B cell (primary cell): Measurements from ENCODE around the gene TECTA. TPM values are rescaled to one million over a fixed set of nuclear protein-coding genes. Genes with fewer than 3 reads are reported as not detected.

Experiments used
- ATAC-seq: fragments of 200-7000 bp; cut with Tn5 transposase; one replicate; pipeline ENCODE4 v1.10.0; 2021; ENCODE audit warnings: low read depth, mild to moderate bottlenecking, moderate number of reproducible peaks, moderate library complexity
- CTCF ChIA-PET: fragments of 350-600 bp; sonication (Branson Sonifier 250); formaldehyde crosslinking; loops from one replicate; lab custom pipeline; 2021; ENCODE audit warnings: antibody characterized with exemption, inconsistent platforms; lab: Charles Lee
- POLR2A ChIA-PET: fragments of 350-600 bp; sonication (Branson Sonifier 250); formaldehyde crosslinking; loops from one replicate; lab custom pipeline; 2021; ENCODE audit warnings: antibody characterized with exemption; lab: Charles Lee
- DNase-seq: peaks from one replicate; pipeline ENCODE4 v3.0.0; 2013
- H2AFZ ChIP-seq: 2 replicates; pipeline ENCODE4 v1.6.1; 2012; ENCODE audit warnings: mild to moderate bottlenecking, low read depth, low read length; ENCODE audit not compliant: insufficient read depth, poor library complexity, severe bottlenecking
- H3K27ac ChIP-seq, 2 donors: 1 replicate in 1 of 2; 2 replicates in 1 of 2; pipeline ENCODE4 v1.5.1; 2012 to 2013; ENCODE audit warnings: low read length in 2 of 2, mild to moderate bottlenecking in 2 of 2, moderate library complexity in 1 of 2
- H3K27me3 ChIP-seq, 4 experiments: fragments of 200-600 bp in 1 of 4; sonication (generic) in 1 of 4; replicated peaks in 1 of 4; 1 replicate in 2 of 4; 2 replicates in 2 of 4; pipeline versions ENCODE4 v1.6.1 to v1.7.0; 2013 to 2016; ENCODE audit warnings: low read length in 3 of 4, mild to moderate bottlenecking in 2 of 4, mixed read lengths in 1 of 4, moderate library complexity in 1 of 4; ENCODE audit not compliant: insufficient read depth in 4 of 4, control insufficient read depth in 3 of 4; ENCODE audit errors: control extremely low read depth in 1 of 4
- H3K36me3 ChIP-seq, 2 experiments: replicated peaks in 1 of 2; 1 replicate in 1 of 2; 2 replicates in 1 of 2; pipeline versions ENCODE4 v1.6.1 to v1.7.1; 2013; ENCODE audit warnings: low read length in 1 of 2; ENCODE audit not compliant: insufficient read depth in 2 of 2, control insufficient read depth in 1 of 2; ENCODE audit errors: control extremely low read depth in 1 of 2, extremely low read depth in 1 of 2
- H3K4me1 ChIP-seq, 2 donors: fragments of 200-600 bp in 1 of 2; sonication (generic) in 1 of 2; 1 replicate in 1 of 2; 2 replicates in 1 of 2; pipeline versions ENCODE4 v1.5.1 to v1.6.1; 2013 to 2017; ENCODE audit warnings: low read length in 2 of 2; ENCODE audit not compliant: control insufficient read depth in 2 of 2, insufficient read depth in 2 of 2
- H3K4me2 ChIP-seq: replicated peaks from 2 replicates; pipeline ENCODE3; 2012; ENCODE audit warnings: mild to moderate bottlenecking, low read depth, low read length; ENCODE audit not compliant: poor library complexity, severe bottlenecking
- H3K4me3 ChIP-seq, 5 experiments: fragments of 200-600 bp in 1 of 5; sonication (generic) in 1 of 5; 1 replicate in 3 of 5; 2 replicates in 2 of 5; pipeline versions ENCODE4 v1.5.1 to v1.7.0; 2011 to 2016; ENCODE audit warnings: low read length in 4 of 5, mild to moderate bottlenecking in 4 of 5, low read depth in 2 of 5, control low read depth in 1 of 5, moderate library complexity in 1 of 5; ENCODE audit not compliant: insufficient read depth in 1 of 5; ENCODE audit errors: control extremely low read depth in 1 of 5, extremely low read depth in 1 of 5
- H3K79me2 ChIP-seq: fragments of 200-600 bp; sonication (generic); one replicate; pipeline ENCODE4 v1.6.0; 2016; ENCODE audit warnings: low read length; ENCODE audit not compliant: control insufficient read depth, insufficient read depth
- H3K9ac ChIP-seq: fragments of 200-600 bp; sonication (generic); 2 replicates; pipeline ENCODE4 v1.6.1; 2017; ENCODE audit warnings: mild to moderate bottlenecking, low read length, moderate library complexity
- H3K9me3 ChIP-seq, 3 donors: one replicate each; pipeline versions ENCODE4 v1.6.1 to v1.7.1; 2013; ENCODE audit warnings: low read length in 2 of 3; ENCODE audit not compliant: control insufficient read depth in 2 of 3, insufficient read depth in 1 of 3; ENCODE audit errors: control extremely low read depth in 1 of 3
- H4K20me1 ChIP-seq: 2 replicates; pipeline ENCODE4 v1.6.0; 2012; ENCODE audit warnings: mild to moderate bottlenecking, low read length; ENCODE audit not compliant: insufficient read depth, control insufficient read depth, poor library complexity, severe bottlenecking
- H3K27ac Mint-ChIP-seq: one replicate; pipeline ENCODE4 v1.8.0; 2021; ENCODE audit warnings: mixed read lengths
- H3K27me3 Mint-ChIP-seq: one replicate; pipeline ENCODE4 v1.8.0; 2021; ENCODE audit warnings: mixed read lengths
- H3K4me1 Mint-ChIP-seq: one replicate; pipeline ENCODE4 v1.8.0; 2021; ENCODE audit warnings: mixed read lengths
- H3K4me3 Mint-ChIP-seq: one replicate; pipeline ENCODE4 v1.8.0; 2021; ENCODE audit warnings: mixed read lengths
- H3K9me3 Mint-ChIP-seq: one replicate; pipeline ENCODE4 v1.8.0; 2022; ENCODE audit warnings: mixed read lengths; ENCODE audit not compliant: insufficient read depth
- CTCF ChIP-seq: fragments of 200-600 bp; IDR thresholded peaks from one replicate; pipeline ENCODE4 v1.8.0; 2022; ENCODE audit warnings: antibody characterized with exemption, mild to moderate bottlenecking
- EZH2 ChIP-seq: IDR thresholded peaks from 2 replicates; pipeline ENCODE4 v1.6.1; 2012; ENCODE audit warnings: borderline replicate concordance, low read depth, mild to moderate bottlenecking, moderate library complexity, low read length; ENCODE audit not compliant: insufficient read depth, poor library complexity, severe bottlenecking
- WGBS: methylation state at CpG from one replicate; pipeline ENCODE4 v1.1.5; 2013; ENCODE audit warnings: missing lambda C conversion rate; ENCODE audit not compliant: insufficient coverage; 5-methylcytosine and 5-hydroxymethylcytosine counted together
- intact Hi-C: fragments of 100-400 bp; cut with micrococcal nuclease; formaldehyde crosslinking; loops from one replicate; pipeline ENCODE4 v1.10.0; 2022
- polyA plus RNA-seq: library from polyadenylated mRNA; depleted of rRNA; stranded (reverse); fragments of >200 nt; gene quantifications from 2 replicates; pipeline ENCODE4 v1.2.3, GENCODE V29; 2012
- total RNA-seq, 2 donors: library from RNA; stranded (reverse); fragments of 120-200 nt in 1 of 2; gene quantifications; 1 replicate in 1 of 2; 2 replicates in 1 of 2; pipeline versions ENCODE4 v1.2.3 to v1.2.4, GENCODE V29; 2013 to 2022

The TECTA gene
- total and polyA plus RNA-seq, 2 donors (not counting 1 experiment from before 2014, with no cell fraction given) = 0.47 to 0.51 TPM

- Histone ChIP-seq H3K36me3 (no peaks in the 10 kb centered on the region), H2AFZ (no peak overlapping the region), H4K20me1 (no peaks in the 10 kb centered on the region), H3K4me1 (peaks cover 5% of the 10 kb centered on the region in 2 donors), H3K4me2 (peak overlapping the region; percentile 41), H3K27me3 (peaks cover 0 to 28% (median 0%) of the 10 kb centered on the region in 4 experiments), H3K79me2 (no peaks in the 10 kb centered on the region), H3K9me3 (no peaks in the 10 kb centered on the region), H3K9ac (no peak overlapping the region), H3K27ac (no peak overlapping the region), H3K4me3 (no peak overlapping the region)
- Mint-ChIP-seq H3K27me3 (peaks cover 35% of the 10 kb centered on the region), H3K4me3 (no peak overlapping the region), H3K4me1 (peaks cover 8% of the 10 kb centered on the region), H3K9me3 (no peaks in the 10 kb centered on the region), H3K27ac (no peak overlapping the region)
- peak; percentile 77 for DNase-seq
- ATAC-seq = peak; percentile 63
- intact Hi-C loops = loop anchor here (2.0 kb wide), 1 partner anchor 396 kb away; no protein-coding TSS in a partner anchor
- 0% methylated on average over 2 of the region's 13 CpGs for WGBS
- TF ChIP-seq CTCF = peak; percentile 96
- no peak for TF ChIP-seq EZH2
- ChIA-PET POLR2A (no interaction called here), CTCF (interaction anchor here (0.7 to 3.0 kb wide), 30 partner anchors 8 to 860 kb away, joined by 3 to 18 read pairs (median 3); partner anchors contain the start of genes GRIK4 and TBCEL)
Observed at GRCh38 chr11:121194731-121195596, 93.9 kb downstream of the TECTA start.

- TF ChIP-seq EZH2 = no peak
- TF ChIP-seq CTCF = no peak
- intact Hi-C loops = no loop called here
- Mint-ChIP-seq H3K9me3 (no peaks in the 10 kb centered on the region), H3K27me3 (peaks cover 38% of the 10 kb centered on the region), H3K4me3 (no peak overlapping the region), H3K4me1 (peaks cover 8% of the 10 kb centered on the region), H3K27ac (no peak overlapping the region)
- H3K36me3 ChIP-seq = no peaks in the 10 kb centered on the region
- no peak overlapping the region for H3K4me3 ChIP-seq
- no peaks in the 10 kb centered on the region for H4K20me1 ChIP-seq
- H3K79me2 ChIP-seq = no peaks in the 10 kb centered on the region
- H3K4me2 ChIP-seq = no peak overlapping the region
- H3K9ac ChIP-seq = no peak overlapping the region
- 100% methylated on average over 1 of the region's 5 CpGs for WGBS
- DNase-seq = no peak
- ChIA-PET CTCF (no interaction called here), POLR2A (no interaction called here)
- H3K27ac ChIP-seq = no peak overlapping the region
- peaks cover 5% of the 10 kb centered on the region in 2 donors for H3K4me1 ChIP-seq
- peaks cover 0 to 28% (median 0%) of the 10 kb centered on the region in 4 experiments for H3K27me3 ChIP-seq
- H2AFZ ChIP-seq = no peak overlapping the region
- no peak for ATAC-seq
- no peaks in the 10 kb centered on the region for H3K9me3 ChIP-seq
Observed at GRCh38 chr11:121198491-121198890, 97.4 kb downstream of the TECTA start.
